GM12878 (cell line): Measurements from ENCODE around the gene ZNF407. TPM values are rescaled to one million over a fixed set of nuclear protein-coding genes. Genes with fewer than 3 reads are reported as not detected.

Experiments used
- ATAC-seq: fragments of 200-7000 bp; cut with Tn5 transposase; 3 replicates; pipeline ENCODE4 v1.9.1; 2020; ENCODE audit warnings: mild to moderate bottlenecking, moderate library complexity
- BruUV-seq: library from RNA; stranded (reverse); fragments of 400-500 nt; replicated peaks from 2 replicates; lab custom pipeline; 2021; lab: Mats Ljungman, UMichigan
- CTCF ChIA-PET: fragments of 300-600 bp; sonication (Branson Sonifier 250); formaldehyde crosslinking; extraction: SDS; loops from one replicate; lab custom pipeline; 2021; ENCODE audit warnings: inconsistent platforms; lab: Yijun Ruan, JAX
- POLR2A ChIA-PET: fragments of 350-600 bp; formaldehyde crosslinking; extraction: SDS; loops from one replicate; lab custom pipeline; 2021; ENCODE audit warnings: inconsistent platforms; lab: Charles Lee
- RAD21 ChIA-PET: fragments of 300-600 bp; sonication (Branson Sonifier 250); formaldehyde crosslinking; loops from one replicate; lab custom pipeline; 2023; ENCODE audit warnings: antibody characterized with exemption; ENCODE audit not compliant: unreplicated experiment; lab: Charles Lee
- SMC1A ChIA-PET: fragments of 300-600 bp; sonication (Branson Sonifier 250); formaldehyde crosslinking; loops from one replicate; lab custom pipeline; 2023; ENCODE audit not compliant: unreplicated experiment, uncharacterized antibody; lab: Charles Lee
- DNase-seq: peaks from one replicate; pipeline ENCODE4 v3.0.0-alpha.2; 2011; ENCODE audit warnings: low read depth, low spot score
- FAIRE-seq: peaks from 3 replicates; lab custom pipeline; 2011; peaks lifted over from hg19 to GRCh38; lab: Jason Lieb, UNC
- H2AFZ ChIP-seq: 2 replicates; pipeline ENCODE4 v1.6.0; 2011; ENCODE audit warnings: low read depth, low read length, control low read depth; ENCODE audit not compliant: control insufficient read depth
- H3K27ac ChIP-seq: 2 replicates; pipeline ENCODE4 v1.5.1; 2011; ENCODE audit warnings: control low read depth; ENCODE audit not compliant: control insufficient read depth, insufficient read depth
- H3K27me3 ChIP-seq, 2 experiments: replicated peaks in 1 of 2; 2 replicates each; pipeline versions ENCODE4 v1.6.0 to v1.6.1; 2011; ENCODE audit warnings: low read length in 1 of 2; ENCODE audit not compliant: control insufficient read depth in 2 of 2, insufficient read depth in 2 of 2
- H3K36me3 ChIP-seq, 2 experiments: 2 replicates each; pipeline ENCODE4 v1.5.1; 2011; ENCODE audit warnings: low read length in 1 of 2; ENCODE audit not compliant: control insufficient read depth in 2 of 2, insufficient read depth in 2 of 2
- H3K4me1 ChIP-seq: 2 replicates; pipeline ENCODE4 v1.6.1; 2011; ENCODE audit warnings: mild to moderate bottlenecking, low read length, moderate library complexity, mixed read lengths; ENCODE audit not compliant: control insufficient read depth, insufficient read depth
- H3K4me2 ChIP-seq: 2 replicates; pipeline ENCODE4 v1.6.0; 2011; ENCODE audit warnings: control low read depth; ENCODE audit not compliant: control insufficient read depth, insufficient read depth
- H3K4me3 ChIP-seq: fragments of 200-600 bp; sonication (generic); 2 replicates; pipeline ENCODE4 v1.5.1; 2016
- H3K79me2 ChIP-seq: 2 replicates; pipeline ENCODE4 v1.6.0; 2011; ENCODE audit warnings: low read length; ENCODE audit not compliant: control insufficient read depth, insufficient read depth
- H3K9ac ChIP-seq: 2 replicates; pipeline ENCODE4 v1.8.0; 2011; ENCODE audit warnings: low read length, control low read depth, mixed read lengths; ENCODE audit not compliant: control insufficient read depth, insufficient read depth
- H3K9me3 ChIP-seq: replicated peaks from 3 replicates; pipeline ENCODE4 v1.5.1; 2011; ENCODE audit warnings: mild to moderate bottlenecking, low read length; ENCODE audit not compliant: control insufficient read depth, insufficient read depth
- H4K20me1 ChIP-seq: 2 replicates; pipeline ENCODE4 v1.6.0; 2011; ENCODE audit not compliant: control insufficient read depth, insufficient read depth
- CHD2 ChIP-seq: IDR thresholded peaks from 2 replicates; pipeline ENCODE4 v1.6.1; 2011; ENCODE audit warnings: low read depth, low read length, improper control_type of control experiment, borderline replicate concordance
- CUX1 ChIP-seq: IDR thresholded peaks from 2 replicates; pipeline ENCODE4 v1.6.1; 2012; ENCODE audit warnings: improper control_type of control experiment, low read depth, low read length; ENCODE audit not compliant: insufficient replicate concordance
- FOXK2 ChIP-seq: fragments of 450-650 bp; IDR thresholded peaks from 2 replicates; pipeline ENCODE4 v1.6.1; 2017; ENCODE audit warnings: mild to moderate bottlenecking, moderate library complexity
- RELA ChIP-seq: fragments of 450-650 bp; IDR thresholded peaks from 2 replicates; pipeline ENCODE4 v1.8.0; 2014; ENCODE audit warnings: borderline replicate concordance; ENCODE audit not compliant: partially characterized antibody
- ZNF274 ChIP-seq: IDR thresholded peaks from one replicate; pipeline ENCODE4 v1.8.0; 2011; ENCODE audit not compliant: insufficient read length, insufficient read depth
- in situ Hi-C: fragments of 300-500 bp; cut with MboI; formaldehyde crosslinking; loops from 9 replicates; pipeline ENCODE4 v1.14.3; 2018; ENCODE audit warnings: mixed read lengths
- intact Hi-C: fragments of 100-400 bp; cut with micrococcal nuclease; formaldehyde crosslinking; loops from one replicate; pipeline ENCODE4 v1.14.2; 2022; ENCODE audit not compliant: unreplicated experiment
- polyA plus RNA-seq, 11 experiments: library from polyadenylated mRNA; depleted of rRNA in 4 of 11; unstranded in 6 of 11; stranded (reverse) in 5 of 11; fragments of >200 nt; fragmentation: Nextera tagmentation in 4 of 11; fragmentation: Illumina TruSeq in 1 of 11; extraction: Ambion mirVana in 4 of 11; extraction: Trizol in 1 of 11; gene quantifications; 1 replicate in 1 of 11; 2 replicates in 10 of 11; pipeline versions ENCODE4 v1.2.1 to v1.2.3, GENCODE V29; 2011 to 2016; ENCODE audit warnings: inconsistent platforms in 2 of 11, missing spikeins in 2 of 11, low read depth in 1 of 11
- total RNA-seq, 4 experiments: library from RNA; depleted of rRNA in 3 of 4; stranded (reverse); fragments of >200 nt in 3 of 4; fragmentation: Illumina TruSeq in 1 of 4; extraction: Trizol in 1 of 4; gene quantifications; 2 replicates each; pipeline versions ENCODE4 v1.2.1 to v1.2.3, GENCODE V29; 2013 to 2021
- TF ChIP-seq, protein P1 (sequence below): IDR thresholded peaks from 2 replicates; pipeline ENCODE4 v1.6.1; 2012; ENCODE audit warnings: mild to moderate bottlenecking, low read depth, low read length

The ZNF407 gene
- total and polyA plus RNA-seq, 10 of the 15 experiments (the other 5 are each of a cell fraction or from before 2014, with no cell fraction given): 0.69 to 11.6 (median 5.3) TPM

DNA sequence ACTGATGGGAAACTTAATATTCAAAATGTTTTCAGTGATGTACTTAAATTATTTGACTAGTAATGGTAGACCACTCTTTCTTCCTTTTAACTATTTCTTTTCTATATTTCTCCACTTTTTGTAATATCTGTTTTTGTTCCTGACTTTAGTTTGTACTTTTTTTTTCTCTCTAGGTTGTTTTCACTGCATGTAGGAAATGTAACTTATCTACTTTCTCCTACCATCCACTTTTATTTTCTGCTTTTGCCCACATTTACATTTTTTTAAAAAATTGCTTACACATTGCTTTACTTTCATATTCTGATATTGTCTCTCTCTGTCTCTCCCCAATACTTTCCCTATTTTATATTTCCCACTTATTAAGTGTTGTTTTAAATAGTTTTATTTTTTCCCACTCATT, 47.0 kb downstream of the ZNF407 start:
- H3K4me1 ChIP-seq: no peaks in the 10 kb centered on the region
- TF ChIP-seq, protein P1, sequence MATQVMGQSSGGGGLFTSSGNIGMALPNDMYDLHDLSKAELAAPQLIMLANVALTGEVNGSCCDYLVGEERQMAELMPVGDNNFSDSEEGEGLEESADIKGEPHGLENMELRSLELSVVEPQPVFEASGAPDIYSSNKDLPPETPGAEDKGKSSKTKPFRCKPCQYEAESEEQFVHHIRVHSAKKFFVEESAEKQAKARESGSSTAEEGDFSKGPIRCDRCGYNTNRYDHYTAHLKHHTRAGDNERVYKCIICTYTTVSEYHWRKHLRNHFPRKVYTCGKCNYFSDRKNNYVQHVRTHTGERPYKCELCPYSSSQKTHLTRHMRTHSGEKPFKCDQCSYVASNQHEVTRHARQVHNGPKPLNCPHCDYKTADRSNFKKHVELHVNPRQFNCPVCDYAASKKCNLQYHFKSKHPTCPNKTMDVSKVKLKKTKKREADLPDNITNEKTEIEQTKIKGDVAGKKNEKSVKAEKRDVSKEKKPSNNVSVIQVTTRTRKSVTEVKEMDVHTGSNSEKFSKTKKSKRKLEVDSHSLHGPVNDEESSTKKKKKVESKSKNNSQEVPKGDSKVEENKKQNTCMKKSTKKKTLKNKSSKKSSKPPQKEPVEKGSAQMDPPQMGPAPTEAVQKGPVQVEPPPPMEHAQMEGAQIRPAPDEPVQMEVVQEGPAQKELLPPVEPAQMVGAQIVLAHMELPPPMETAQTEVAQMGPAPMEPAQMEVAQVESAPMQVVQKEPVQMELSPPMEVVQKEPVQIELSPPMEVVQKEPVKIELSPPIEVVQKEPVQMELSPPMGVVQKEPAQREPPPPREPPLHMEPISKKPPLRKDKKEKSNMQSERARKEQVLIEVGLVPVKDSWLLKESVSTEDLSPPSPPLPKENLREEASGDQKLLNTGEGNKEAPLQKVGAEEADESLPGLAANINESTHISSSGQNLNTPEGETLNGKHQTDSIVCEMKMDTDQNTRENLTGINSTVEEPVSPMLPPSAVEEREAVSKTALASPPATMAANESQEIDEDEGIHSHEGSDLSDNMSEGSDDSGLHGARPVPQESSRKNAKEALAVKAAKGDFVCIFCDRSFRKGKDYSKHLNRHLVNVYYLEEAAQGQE: no peak
- TF ChIP-seq RELA (no peak), CUX1 (no peak), ZNF274 (no peak), CHD2 (no peak), FOXK2 (no peak)
- intact Hi-C loops (no loop called here), in situ Hi-C loops (loop anchor here (5.0 to 25.0 kb wide), 2 partner anchors 1083 to 1718 kb away; no protein-coding TSS in a partner anchor)
- no peak for ATAC-seq
- no peaks in the 10 kb centered on the region for H3K79me2 ChIP-seq
- H3K4me3 ChIP-seq: no peak overlapping the region
- no peak overlapping the region for H3K4me2 ChIP-seq
- FAIRE-seq: no peak
- CTCF ChIA-PET: no interaction called here
- RAD21 ChIA-PET: no interaction called here
- no peaks in the 10 kb centered on the region; a peak in 1 of 4 replicates for H3K36me3 ChIP-seq
- H4K20me1 ChIP-seq: no peaks in the 10 kb centered on the region
- H3K27ac ChIP-seq: no peak overlapping the region
- POLR2A ChIA-PET: no interaction called here
- DNase-seq: no peak
- H2AFZ ChIP-seq: no peak overlapping the region
- no peak overlapping the region for H3K9ac ChIP-seq
- SMC1A ChIA-PET: no interaction called here
- no TSS peak for BruUV-seq
- no peaks in the 10 kb centered on the region for H3K9me3 ChIP-seq
- H3K27me3 ChIP-seq: no peaks in the 10 kb centered on the region
